ENCODE measurements around the gene PHACTR4. TPM values are rescaled to one million over a fixed set of nuclear protein-coding genes. Genes with fewer than 3 reads are reported as not detected.

Gene PHACTR4
- total and polyA plus RNA-seq, 2 of the 13 experiments (the other 11 are each of a cell fraction or from before 2014, with no cell fraction given), result 13.9 to 17.1 TPM

GRCh38 chr1:28437924-28438699 lies 68.6 kb downstream of the PHACTR4 start (continued):
- no peak for TF ChIP-seq ZNF34 (CRISPR knock-in tag; IDR thresholded peaks at IDR 0.05; ENCODE audit: borderline replicate concordance)
- no peak for TF ChIP-seq HNRNPL (IDR thresholded peaks at IDR 0.05; ENCODE audit: low read depth, low read length)
- TF ChIP-seq MED13 (CRISPR knock-in tag; IDR thresholded peaks at IDR 0.05), result no peak
- peak; percentile 90 for TF ChIP-seq ZNF7 (CRISPR knock-in tag; IDR thresholded peaks at IDR 0.05)
- no peak for TF ChIP-seq ZNF546 (CRISPR knock-in tag; conservative IDR thresholded peaks at IDR 0.05)
- TF ChIP-seq MEF2D (CRISPR knock-in tag; IDR thresholded peaks at IDR 0.05), result 0 out of 2 replicates have a peak, but pooled peaks have one; percentile 30
- TF ChIP-seq RARA (CRISPR knock-in tag; IDR thresholded peaks at IDR 0.05), result peak; percentile 28; the same call in 1 of the 2 replicates
- TF ChIP-seq ZNF18 (CRISPR knock-in tag; IDR thresholded peaks at IDR 0.05; ENCODE audit: insufficient replicate concordance), result peak; percentile 100
- TF ChIP-seq SAP130 (CRISPR knock-in tag; IDR thresholded peaks at IDR 0.05; ENCODE audit: low read depth), result peak; percentile 88
- no peak for TF ChIP-seq NFRKB (IDR thresholded peaks at IDR 0.05)
- TF ChIP-seq POLR2A (IDR thresholded peaks at IDR 0.05; ENCODE audit: insufficient read depth in 1 of 2, low read depth in 2 of 2, low read length in 2 of 2), result peak; percentile 73 to 96; a peak in 3 of 4 replicates
- no peak for TF ChIP-seq SNAPC5 (CRISPR knock-in tag; IDR thresholded peaks at IDR 0.05; ENCODE audit: borderline replicate concordance)
- no peak for TF ChIP-seq ZNF333 (CRISPR knock-in tag; IDR thresholded peaks at IDR 0.05; ENCODE audit: borderline replicate concordance)
- no peak for TF ChIP-seq ZNF572 (CRISPR knock-in tag; IDR thresholded peaks at IDR 0.05)
- no peak for TF ChIP-seq MED8 (CRISPR knock-in tag; IDR thresholded peaks at IDR 0.05; ENCODE audit: insufficient replicate concordance)
- 0 out of 2 replicates have a peak, but pooled peaks have one; percentile 4 for TF ChIP-seq FOXP4 (CRISPR knock-in tag; IDR thresholded peaks at IDR 0.05)
- TF ChIP-seq ELF1 (CRISPR knock-in tag; IDR thresholded peaks at IDR 0.05), result peak; percentile 36; the same call in 1 of the 2 replicates
- TF ChIP-seq MXD3 (CRISPR knock-in tag; IDR thresholded peaks at IDR 0.05), result no peak
- peak; percentile 32; the same call in 1 of the 2 replicates for TF ChIP-seq MAFF (IDR thresholded peaks at IDR 0.05; ENCODE audit: low read depth, low read length)
- TF ChIP-seq ZNF792 (CRISPR knock-in tag; IDR thresholded peaks at IDR 0.05), result peak; percentile 73
- 0 out of 2 replicates have a peak, but pooled peaks have one; percentile 21 for TF ChIP-seq ZNF205 (CRISPR knock-in tag; IDR thresholded peaks at IDR 0.05)
- TF ChIP-seq ZNF512B (CRISPR knock-in tag; IDR thresholded peaks at IDR 0.05; ENCODE audit: borderline replicate concordance), result no peak
- no peak for TF ChIP-seq ZEB1 (IDR thresholded peaks at IDR 0.05; ENCODE audit: insufficient replicate concordance, low read depth)
- TF ChIP-seq ETV5 (CRISPR knock-in tag; IDR thresholded peaks at IDR 0.05; ENCODE audit: borderline replicate concordance), result peak; percentile 70; the same call in 1 of the 2 replicates
- TF ChIP-seq NR2F2 (IDR thresholded peaks at IDR 0.05; ENCODE audit: borderline replicate concordance, low read depth), result no peak
